H1 (cell line): ENCODE results near the gene OR4N2. TPM values are rescaled to one million over a fixed set of nuclear protein-coding genes. Genes with fewer than 3 reads are reported as not detected.
"Not testable (repeated sequence)": the region's sequence is repeated elsewhere in the genome, so short reads cannot be mapped to it uniquely, and the experiment has no call there.

Experiments
- CTCF ChIA-PET: fragments of 300-600 bp; sonication (Branson Sonifier 250); formaldehyde crosslinking; loops from one replicate; lab custom pipeline; 2021; ENCODE audit not compliant: partially characterized antibody; lab: Charles Lee
- POLR2A ChIA-PET: fragments of 300-600 bp; sonication (Branson Sonifier 250); formaldehyde crosslinking; loops from one replicate; lab custom pipeline; 2021; ENCODE audit warnings: inconsistent platforms; ENCODE audit not compliant: partially characterized antibody; lab: Charles Lee
- DNase-seq, 2 experiments: peaks; one replicate each; pipeline versions ENCODE4 v3.0.0 to v3.0.0-alpha.2; 2010 to 2022; ENCODE audit warnings: low spot score in 2 of 2, low read depth in 1 of 2, mixed read lengths in 1 of 2
- FAIRE-seq: peaks from 2 replicates; lab custom pipeline; 2011; peaks lifted over from hg19 to GRCh38; lab: Jason Lieb, UNC
- H2AFZ ChIP-seq: 2 replicates; pipeline ENCODE4 v1.8.1; 2012; ENCODE audit warnings: low read length, inconsistent platforms
- H2AK5ac ChIP-seq: 2 replicates; pipeline ENCODE4 v1.6.1; 2013; ENCODE audit warnings: low read depth, low read length
- H2BK120ac ChIP-seq: replicated peaks from 2 replicates; pipeline ENCODE3; 2013; ENCODE audit warnings: low read depth, low read length, inconsistent platforms
- H2BK12ac ChIP-seq: 2 replicates; pipeline ENCODE4 v1.6.1; 2013; ENCODE audit warnings: low read depth, low read length
- H2BK15ac ChIP-seq: 2 replicates; pipeline ENCODE4 v1.6.1; 2013; ENCODE audit warnings: low read length
- H2BK20ac ChIP-seq: 2 replicates; pipeline ENCODE4 v1.6.1; 2013; ENCODE audit warnings: low read length
- H2BK5ac ChIP-seq: 2 replicates; pipeline ENCODE4 v1.6.1; 2013; ENCODE audit warnings: low read depth, low read length
- H3K14ac ChIP-seq: 2 replicates; pipeline ENCODE4 v1.6.1; 2013; ENCODE audit warnings: inconsistent platforms; ENCODE audit not compliant: insufficient read length
- H3K18ac ChIP-seq: 2 replicates; pipeline ENCODE4 v1.6.1; 2013; ENCODE audit warnings: low read length; ENCODE audit errors: extremely low read depth
- H3K23ac ChIP-seq: 2 replicates; pipeline ENCODE4 v1.6.1; 2013; ENCODE audit warnings: inconsistent platforms; ENCODE audit not compliant: insufficient read length
- H3K23me2 ChIP-seq: 2 replicates; pipeline ENCODE4 v1.6.1; 2013; ENCODE audit warnings: low read depth, low read length
- H3K27ac ChIP-seq: 2 replicates; pipeline ENCODE4 v1.6.1; 2011; ENCODE audit warnings: low read depth, low read length, inconsistent platforms
- H3K27me3 ChIP-seq, 4 experiments: replicated peaks in 1 of 4; 1 replicate in 1 of 4; 2 replicates in 3 of 4; pipeline versions ENCODE4 v1.6.1 to v1.8.1; 2011 to 2013; ENCODE audit warnings: low read length in 3 of 4, mild to moderate bottlenecking in 3 of 4, inconsistent platforms in 2 of 4, mixed read lengths in 2 of 4, moderate library complexity in 1 of 4; ENCODE audit not compliant: control insufficient read depth in 3 of 4, insufficient read depth in 3 of 4; ENCODE audit errors: extremely low read depth in 1 of 4
- H3K36me3 ChIP-seq, 4 experiments: 2 replicates each; pipeline versions ENCODE4 v1.6.1 to v1.8.1; 2011 to 2013; ENCODE audit warnings: mild to moderate bottlenecking in 4 of 4, low read length in 3 of 4, moderate library complexity in 2 of 4, control low read depth in 1 of 4, inconsistent platforms in 1 of 4; ENCODE audit not compliant: insufficient read depth in 4 of 4, control insufficient read depth in 2 of 4
- H3K4ac ChIP-seq: replicated peaks from 2 replicates; pipeline ENCODE3; 2013; ENCODE audit warnings: low read length, low read depth, mixed read lengths, inconsistent platforms; ENCODE audit not compliant: insufficient read length
- H3K4me1 ChIP-seq, 4 experiments: replicated peaks in 1 of 4; 1 replicate in 1 of 4; 2 replicates in 3 of 4; pipeline versions ENCODE4 v1.6.1 to v1.8.1; 2011 to 2013; ENCODE audit warnings: low read length in 3 of 4, inconsistent platforms in 2 of 4, mixed read lengths in 1 of 4; ENCODE audit not compliant: insufficient read depth in 4 of 4, control insufficient read depth in 3 of 4
- H3K4me2 ChIP-seq, 2 experiments: 2 replicates each; pipeline versions ENCODE4 v1.6.1 to v1.8.1; 2011 to 2013; ENCODE audit warnings: low read depth in 2 of 2, low read length in 2 of 2, control low read depth in 1 of 2, inconsistent platforms in 1 of 2, mild to moderate bottlenecking in 1 of 2; ENCODE audit not compliant: insufficient read depth in 1 of 2
- H3K4me3 ChIP-seq, 4 experiments: fragments of 200-600, 300-600 bp in 1 of 4; sonication (generic), shearing (Covaris generic), sonication (Bioruptor Twin) in 1 of 4; 2 replicates each; pipeline versions ENCODE4 v1.5.1 to v1.8.1; 2011 to 2016; ENCODE audit warnings: low read length in 4 of 4, low read depth in 3 of 4, control low read depth in 2 of 4, inconsistent platforms in 2 of 4, mild to moderate bottlenecking in 2 of 4, mixed read lengths in 1 of 4, moderate library complexity in 1 of 4; ENCODE audit not compliant: insufficient read depth in 2 of 4; ENCODE audit errors: extremely low read depth in 1 of 4
- H3K56ac ChIP-seq: replicated peaks from 2 replicates; pipeline ENCODE3; 2013; ENCODE audit warnings: low read depth, mild to moderate bottlenecking, mixed read lengths, low read length, inconsistent platforms; ENCODE audit not compliant: insufficient read length
- H3K79me1 ChIP-seq: 2 replicates; pipeline ENCODE4 v1.6.1; 2013; ENCODE audit warnings: low read depth, low read length, control low read depth
- H3K79me2 ChIP-seq, 2 experiments: 2 replicates each; pipeline versions ENCODE4 v1.6.1 to v1.8.1; 2012 to 2013; ENCODE audit warnings: low read length in 2 of 2, mild to moderate bottlenecking in 2 of 2, inconsistent platforms in 1 of 2; ENCODE audit not compliant: insufficient read depth in 2 of 2, control insufficient read depth in 1 of 2
- H3K9ac ChIP-seq, 4 experiments: replicated peaks in 1 of 4; 1 replicate in 1 of 4; 2 replicates in 3 of 4; pipeline versions ENCODE4 v1.6.1 to v1.8.1; 2011 to 2013; ENCODE audit warnings: low read depth in 3 of 4, low read length in 3 of 4, control low read depth in 2 of 4, mild to moderate bottlenecking in 2 of 4, moderate library complexity in 2 of 4, inconsistent platforms in 1 of 4; ENCODE audit errors: extremely low read depth in 1 of 4
- H3K9me3 ChIP-seq, 2 experiments: 2 replicates each; pipeline versions ENCODE4 v1.6.1 to v1.8.1; 2012 to 2013; ENCODE audit warnings: mild to moderate bottlenecking in 2 of 2, moderate library complexity in 2 of 2, control low read depth in 1 of 2, inconsistent platforms in 1 of 2, low read depth in 1 of 2, low read length in 1 of 2, mixed read lengths in 1 of 2; ENCODE audit not compliant: insufficient read depth in 2 of 2
- H4K20me1 ChIP-seq, 2 experiments: replicated peaks in 1 of 2; 2 replicates each; pipeline versions ENCODE3 to v1.8.1; 2011 to 2013; ENCODE audit warnings: inconsistent platforms in 2 of 2, low read length in 2 of 2, mild to moderate bottlenecking in 1 of 2; ENCODE audit not compliant: insufficient read depth in 2 of 2, control insufficient read depth in 1 of 2
- H4K5ac ChIP-seq: 2 replicates; pipeline ENCODE4 v1.6.1; 2013; ENCODE audit warnings: low read length, low read depth, mixed read lengths, inconsistent platforms; ENCODE audit not compliant: insufficient read length
- H4K8ac ChIP-seq: 2 replicates; pipeline ENCODE4 v1.8.0; 2013; ENCODE audit warnings: mild to moderate bottlenecking, moderate library complexity, low read length, inconsistent platforms; ENCODE audit not compliant: insufficient read depth; ENCODE audit errors: extremely low read depth
- H4K91ac ChIP-seq: replicated peaks from 2 replicates; pipeline ENCODE3; 2013; ENCODE audit warnings: low read length, mixed read lengths, inconsistent platforms; ENCODE audit not compliant: insufficient read length
- WGBS, 2 experiments: shearing (Covaris generic) in 1 of 2; methylation state at CpG; one replicate each; pipeline versions ENCODE4 v1.1.6 to v1.1.7; 2013 to 2015; ENCODE audit warnings: low lambda C conversion rate in 2 of 2, mixed read lengths in 2 of 2, inconsistent platforms in 1 of 2, low coverage in 1 of 2, missing lambda C conversion rate in 1 of 2; ENCODE audit not compliant: insufficient replicate concordance in 2 of 2, insufficient coverage in 1 of 2, insufficient read length in 1 of 2; ENCODE audit errors: extremely low coverage in 1 of 2, missing lambda C conversion rate in 1 of 2; 5-methylcytosine and 5-hydroxymethylcytosine counted together
- polyA plus RNA-seq, 7 experiments: library from polyadenylated mRNA; depleted of rRNA in 3 of 7; stranded (reverse) in 5 of 7; unstranded in 2 of 7; fragments of >200 nt in 5 of 7; fragments of 200-250 nt in 2 of 7; gene quantifications; 1 replicate in 5 of 7; 2 replicates in 1 of 7; 4 replicates in 1 of 7; pipeline versions ENCODE4 v1.2.1 to v1.2.3, GENCODE V29; 2011 to 2013; ENCODE audit warnings: missing spikeins in 2 of 7, mixed read lengths in 2 of 7
- total RNA-seq: library from RNA; stranded (reverse); fragmentation: NEBNext Ultra II Directional; extraction: Animal tissue kit (Norgen Biotek cat#: 25700); gene quantifications from 2 replicates; pipeline ENCODE4 v1.2.1, GENCODE V29; 2021

OR4N2 gene
- total and polyA plus RNA-seq, 2 of the 8 experiments (the other 6 are each of a cell fraction or from before 2014, with no cell fraction given), result not detected

DNA sequence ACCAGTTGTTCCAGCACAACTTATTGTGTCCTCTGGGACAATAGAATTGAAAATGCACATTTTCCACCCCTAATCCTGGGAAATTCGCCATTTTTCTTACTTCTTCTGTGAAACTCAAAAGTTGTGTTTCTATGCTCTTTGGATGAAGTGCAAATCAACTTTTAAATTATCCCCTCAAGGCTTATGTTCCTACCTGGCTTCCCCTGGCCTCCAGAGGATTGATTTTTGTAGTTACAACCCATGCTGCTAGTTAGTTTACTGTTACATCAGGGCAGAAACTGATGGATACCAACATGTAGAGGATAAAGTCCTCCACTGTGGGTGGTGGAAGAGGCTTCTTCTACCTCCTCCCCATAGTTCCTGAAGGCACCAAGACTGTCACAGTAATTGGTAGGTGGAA is 30.4 kb upstream of the OR4N2 start, which contains the start of gene OR4M1:
Gene OR4M1 (plus strand): TSS at position 301 of the 400 bp plus-strand sequence. CDS start 6,819 bp downstream, outside the sequence.
- H4K91ac ChIP-seq, H3K23me2 ChIP-seq, H3K14ac ChIP-seq, H3K56ac ChIP-seq, DNase-seq, H3K23ac ChIP-seq, FAIRE-seq, H4K5ac ChIP-seq, H2BK120ac ChIP-seq, H3K4me1 ChIP-seq, H2BK5ac ChIP-seq, H3K27me3 ChIP-seq, H3K79me2 ChIP-seq, H2AFZ ChIP-seq, H3K4me3 ChIP-seq, H4K8ac ChIP-seq, H3K4me2 ChIP-seq, H2BK20ac ChIP-seq, H3K27ac ChIP-seq, H2AK5ac ChIP-seq, POLR2A ChIA-PET, CTCF ChIA-PET, H2BK12ac ChIP-seq, H3K9ac ChIP-seq, H3K36me3 ChIP-seq, H4K20me1 ChIP-seq, H3K4ac ChIP-seq, H3K79me1 ChIP-seq, H3K18ac ChIP-seq, H2BK15ac ChIP-seq: not testable (repeated sequence)
- peaks cover 36 to 41% of the 10 kb centered on the region in 2 experiments for H3K9me3 ChIP-seq
- WGBS, 2 experiments, result 32% methylated on average over 1 of the region's 1 CpG; no CpG with 5 or more reads in 1 of the 2 experiments
